SH-SY5Y (cell line): Measurements from ENCODE around the gene SLTM.

Experiments
- GATA2 ChIP-seq: IDR thresholded peaks from 2 replicates; pipeline ENCODE4 v1.6.1; 2011; ENCODE audit warnings: mild to moderate bottlenecking, low read depth, low read length
- GATA3 ChIP-seq: IDR thresholded peaks from 2 replicates; pipeline ENCODE4 v1.6.1; 2011; ENCODE audit warnings: low read depth, mild to moderate bottlenecking, low read length, moderate library complexity

DNA sequence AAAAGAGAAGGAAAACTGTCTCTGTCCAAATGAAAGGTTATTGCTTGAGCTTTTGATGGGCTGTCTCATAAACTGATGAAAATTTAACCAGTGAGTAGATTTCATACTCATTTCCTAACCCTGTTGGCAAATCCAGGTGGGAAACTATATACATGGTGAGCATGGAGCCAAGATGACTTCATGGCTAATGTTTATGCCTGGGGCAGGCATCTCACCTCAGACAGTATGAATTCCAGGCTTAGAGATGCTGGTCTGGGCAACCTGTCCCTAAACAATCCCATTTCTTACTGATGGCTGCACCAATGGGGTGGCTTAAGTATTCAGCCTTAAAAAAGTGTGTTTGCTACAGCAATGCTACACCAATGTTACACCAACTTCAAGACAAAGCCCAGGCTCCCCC lies 58.1 kb downstream of the SLTM start:
- TF ChIP-seq GATA2 (no peak), GATA3 (no peak)
